DOHH2 (cell line): ENCODE data around the gene CFAP52.

Source experiments
- H3F3A ChIP-seq: fragments of 200-600 bp; sonication (generic), shearing (Covaris generic); 2 replicates; pipeline ENCODE4 v1.6.0; 2016; ENCODE audit warnings: antibody characterized with exemption, mild to moderate bottlenecking; ENCODE audit not compliant: control insufficient read depth, insufficient read depth
- H3K27ac ChIP-seq: fragments of 200-600 bp; sonication (generic); 2 replicates; pipeline ENCODE4 v1.5.1; 2014; ENCODE audit warnings: low read depth, mild to moderate bottlenecking, low read length, moderate library complexity
- H3K27me3 ChIP-seq: fragments of 200-600 bp; sonication (generic); 2 replicates; pipeline ENCODE4 v1.6.1; 2014; ENCODE audit warnings: mild to moderate bottlenecking, low read length, mixed read lengths; ENCODE audit not compliant: control insufficient read depth
- H3K36me3 ChIP-seq: fragments of 200-600 bp; sonication (generic); 2 replicates; pipeline ENCODE4 v1.6.1; 2014; ENCODE audit warnings: mild to moderate bottlenecking, low read length, moderate library complexity, mixed read lengths; ENCODE audit not compliant: control insufficient read depth
- H3K4me1 ChIP-seq: fragments of 200-600 bp; sonication (generic); 2 replicates; pipeline ENCODE4 v1.6.1; 2014; ENCODE audit warnings: mild to moderate bottlenecking, low read length, mixed read lengths; ENCODE audit not compliant: control insufficient read depth
- H3K4me2 ChIP-seq: fragments of 200-600 bp; sonication (generic); 2 replicates; pipeline ENCODE4 v1.6.0; 2014; ENCODE audit warnings: mild to moderate bottlenecking, low read length, moderate library complexity
- H3K4me3 ChIP-seq: fragments of 200-600 bp; sonication (generic); 2 replicates; pipeline ENCODE4 v1.5.1; 2014; ENCODE audit warnings: mild to moderate bottlenecking, low read length, mixed read lengths
- H3K79me2 ChIP-seq: fragments of 200-600 bp; sonication (generic); 2 replicates; pipeline ENCODE4 v1.6.1; 2014; ENCODE audit warnings: mild to moderate bottlenecking, low read length, mixed read lengths; ENCODE audit not compliant: control insufficient read depth
- H3K9me2 ChIP-seq: fragments of 200-600 bp; sonication (generic); replicated peaks from 2 replicates; pipeline ENCODE4 v1.6.1; 2014; ENCODE audit warnings: mild to moderate bottlenecking, low read length, mixed read lengths; ENCODE audit not compliant: control insufficient read depth
- H3K9me3 ChIP-seq: fragments of 200-600 bp; sonication (generic); 2 replicates; pipeline ENCODE4 v1.6.1; 2014; ENCODE audit warnings: antibody characterized with exemption, low read length, mixed read lengths; ENCODE audit not compliant: control insufficient read depth, insufficient read depth
- H4K20me1 ChIP-seq: fragments of 200-600 bp; sonication (generic); 2 replicates; pipeline ENCODE4 v1.6.0; 2014; ENCODE audit warnings: low read depth, mild to moderate bottlenecking, antibody characterized with exemption, low read length, moderate library complexity; ENCODE audit not compliant: control insufficient read depth, insufficient read depth
- EZH2phosphoT487 ChIP-seq: fragments of 200-600 bp; sonication (generic); IDR thresholded peaks from 2 replicates; pipeline ENCODE4 v1.6.1; 2017; ENCODE audit warnings: borderline replicate concordance, mild to moderate bottlenecking, antibody characterized with exemption, low read length, moderate library complexity, mixed read lengths
- TF ChIP-seq, protein P1 (sequence below): fragments of 200-600 bp; sonication (generic); IDR thresholded peaks from one replicate; pipeline ENCODE4 v1.5.1; 2014; ENCODE audit warnings: antibody characterized with exemption, mild to moderate bottlenecking, low read depth, low read length; ENCODE audit not compliant: poor library complexity, severe bottlenecking

Gene CFAP52

DNA sequence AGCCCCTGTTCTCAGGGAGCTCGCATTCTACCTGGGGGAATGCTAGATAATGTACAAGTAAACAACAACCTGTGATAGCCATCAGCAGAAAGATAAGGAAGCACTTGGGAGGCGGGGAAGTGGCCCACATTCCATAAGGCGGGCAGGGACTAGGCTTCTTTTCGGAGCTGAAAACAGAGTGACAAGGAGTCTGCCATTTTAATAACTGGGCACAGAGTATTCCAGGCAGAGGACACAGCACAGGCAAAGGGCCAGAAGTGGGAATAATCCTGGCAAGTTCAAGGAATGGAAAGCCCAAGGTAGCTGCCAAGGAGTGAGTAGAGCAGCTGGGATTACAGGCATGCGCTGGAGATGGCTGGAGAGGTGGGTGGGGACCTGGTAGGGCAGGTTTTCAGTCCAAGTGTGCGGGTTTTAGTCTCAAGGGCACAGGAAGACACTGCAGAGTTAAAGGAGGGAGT lies 93.1 kb downstream of the CFAP52 start:
- Histone ChIP-seq H3K4me3 (no peak overlapping the region), H3K4me1 (no peaks in the 10 kb centered on the region), H3F3A (no peaks in the 10 kb centered on the region), H3K4me2 (no peak overlapping the region), H3K36me3 (no peaks in the 10 kb centered on the region), H3K27me3 (no peaks in the 10 kb centered on the region), H4K20me1 (no peaks in the 10 kb centered on the region), H3K27ac (no peak overlapping the region), H3K9me2 (no peaks in the 10 kb centered on the region), H3K79me2 (no peaks in the 10 kb centered on the region), H3K9me3 (no peaks in the 10 kb centered on the region)
- TF ChIP-seq EZH2phosphoT487 = no peak
- TF ChIP-seq, protein P1, sequence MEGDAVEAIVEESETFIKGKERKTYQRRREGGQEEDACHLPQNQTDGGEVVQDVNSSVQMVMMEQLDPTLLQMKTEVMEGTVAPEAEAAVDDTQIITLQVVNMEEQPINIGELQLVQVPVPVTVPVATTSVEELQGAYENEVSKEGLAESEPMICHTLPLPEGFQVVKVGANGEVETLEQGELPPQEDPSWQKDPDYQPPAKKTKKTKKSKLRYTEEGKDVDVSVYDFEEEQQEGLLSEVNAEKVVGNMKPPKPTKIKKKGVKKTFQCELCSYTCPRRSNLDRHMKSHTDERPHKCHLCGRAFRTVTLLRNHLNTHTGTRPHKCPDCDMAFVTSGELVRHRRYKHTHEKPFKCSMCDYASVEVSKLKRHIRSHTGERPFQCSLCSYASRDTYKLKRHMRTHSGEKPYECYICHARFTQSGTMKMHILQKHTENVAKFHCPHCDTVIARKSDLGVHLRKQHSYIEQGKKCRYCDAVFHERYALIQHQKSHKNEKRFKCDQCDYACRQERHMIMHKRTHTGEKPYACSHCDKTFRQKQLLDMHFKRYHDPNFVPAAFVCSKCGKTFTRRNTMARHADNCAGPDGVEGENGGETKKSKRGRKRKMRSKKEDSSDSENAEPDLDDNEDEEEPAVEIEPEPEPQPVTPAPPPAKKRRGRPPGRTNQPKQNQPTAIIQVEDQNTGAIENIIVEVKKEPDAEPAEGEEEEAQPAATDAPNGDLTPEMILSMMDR = no peak

DNA sequence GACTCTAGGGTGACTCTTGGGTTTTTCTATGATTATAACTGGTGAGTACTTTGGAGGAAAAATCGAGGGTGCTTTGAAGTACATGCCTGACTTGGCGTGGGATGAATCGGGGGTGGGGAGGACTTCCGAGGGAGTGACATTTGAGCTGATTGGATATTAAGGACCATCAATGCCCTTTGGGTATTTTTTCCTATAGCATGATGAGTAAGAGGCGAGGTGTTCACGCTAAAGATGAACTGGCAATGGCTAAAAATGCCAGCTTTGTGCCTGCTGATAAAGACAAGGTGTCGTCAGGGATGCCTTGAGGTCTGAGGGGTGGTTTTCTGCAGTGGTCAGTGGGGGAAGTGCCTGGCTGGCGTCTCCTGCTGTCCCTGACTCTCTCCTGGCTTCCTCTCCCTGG lies 94.2 kb downstream of the CFAP52 start:
- H4K20me1 ChIP-seq = no peaks in the 10 kb centered on the region
- no peaks in the 10 kb centered on the region for H3K79me2 ChIP-seq
- H3K36me3 ChIP-seq = no peaks in the 10 kb centered on the region
- H3K9me2 ChIP-seq = no peaks in the 10 kb centered on the region
- no peaks in the 10 kb centered on the region for H3K4me1 ChIP-seq
- no peaks in the 10 kb centered on the region; the same call in 1 of the 2 replicates for H3K27me3 ChIP-seq
- H3F3A ChIP-seq = no peaks in the 10 kb centered on the region
- no peaks in the 10 kb centered on the region for H3K9me3 ChIP-seq
- no peak overlapping the region for H3K4me3 ChIP-seq
- no peak overlapping the region for H3K27ac ChIP-seq
- no peak overlapping the region for H3K4me2 ChIP-seq
- TF ChIP-seq, protein P1 = no peak
- TF ChIP-seq EZH2phosphoT487 = no peak

DNA sequence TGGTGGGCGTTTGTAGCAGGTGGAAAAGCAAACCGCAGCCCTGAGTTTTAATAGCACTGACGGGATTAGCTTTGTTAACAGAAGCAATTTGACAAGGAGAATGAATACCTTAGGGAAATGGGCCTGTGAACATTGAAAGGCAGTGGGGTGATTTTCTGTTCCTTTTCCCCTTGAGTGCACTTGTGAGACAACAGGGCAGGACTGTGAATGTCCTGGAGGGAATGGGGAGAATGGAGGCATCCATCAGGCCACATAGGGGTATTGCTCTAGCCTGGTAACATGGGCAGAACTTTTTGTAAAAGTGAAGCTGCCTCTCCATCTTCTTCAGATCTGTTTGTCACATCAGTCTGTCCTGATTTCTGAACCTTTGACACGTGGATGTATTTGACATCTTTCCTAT lies 95.1 kb downstream of the CFAP52 start:
- Histone ChIP-seq H3K9me2 (no peaks in the 10 kb centered on the region), H3K27me3 (no peaks in the 10 kb centered on the region; the same call in 1 of the 2 replicates), H3K4me2 (no peak overlapping the region), H3K4me3 (no peak overlapping the region), H3K27ac (no peak overlapping the region), H3F3A (no peaks in the 10 kb centered on the region), H3K36me3 (no peaks in the 10 kb centered on the region), H3K79me2 (no peaks in the 10 kb centered on the region), H3K9me3 (no peaks in the 10 kb centered on the region), H4K20me1 (no peaks in the 10 kb centered on the region), H3K4me1 (no peaks in the 10 kb centered on the region)
- TF ChIP-seq, protein P1 = no peak
- no peak for TF ChIP-seq EZH2phosphoT487

DNA sequence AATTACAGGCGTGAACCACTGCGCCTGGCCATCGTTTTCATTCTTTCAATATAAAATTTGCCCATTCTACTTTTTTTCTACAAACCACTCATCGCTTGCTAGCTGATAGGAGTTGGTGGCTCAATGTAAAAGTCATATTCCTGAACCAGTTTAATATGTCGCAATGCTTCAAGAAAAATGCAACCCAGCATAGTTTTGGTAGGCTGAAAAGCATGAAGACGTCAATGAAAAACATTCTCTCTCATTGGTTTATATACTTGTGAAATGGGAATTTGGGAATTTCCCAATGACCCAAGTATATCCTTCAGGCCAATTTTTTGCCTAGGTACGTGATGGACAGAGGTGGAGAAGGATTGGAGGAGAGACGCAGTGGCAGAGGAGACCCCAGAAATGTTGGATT lies 95.8 kb downstream of the CFAP52 start:
- no peaks in the 10 kb centered on the region for H3K9me2 ChIP-seq
- TF ChIP-seq, protein P1 = no peak
- TF ChIP-seq EZH2phosphoT487 = no peak
- no peaks in the 10 kb centered on the region for H3K4me1 ChIP-seq
- no peaks in the 10 kb centered on the region for H3F3A ChIP-seq
- no peaks in the 10 kb centered on the region; the same call in 1 of the 2 replicates for H3K27me3 ChIP-seq
- no peaks in the 10 kb centered on the region for H3K79me2 ChIP-seq
- no peak overlapping the region for H3K4me3 ChIP-seq
- no peaks in the 10 kb centered on the region for H4K20me1 ChIP-seq
- H3K9me3 ChIP-seq = no peaks in the 10 kb centered on the region
- H3K27ac ChIP-seq = no peak overlapping the region
- H3K36me3 ChIP-seq = no peaks in the 10 kb centered on the region
- H3K4me2 ChIP-seq = no peak overlapping the region
